ENCODE results near the gene DOC2B. TPM values are rescaled to one million over a fixed set of nuclear protein-coding genes. Genes with fewer than 3 reads are reported as not detected.

The DOC2B gene
- total and polyA plus RNA-seq, 2 experiments from 2014 or later, result 0.42 to 3.8 TPM

GRCh38 chr17:202501-202951 is 21.1 kb upstream of the DOC2B start:
- Histone ChIP-seq H3K9me2 (ENCODE audit: insufficient read depth) (no peaks in the 10 kb centered on the region), H3K4me1 (ENCODE audit: insufficient read depth) (peaks cover 5% of the 10 kb centered on the region; the same call in 1 of the 2 replicates), H3K79me2 (replicated peaks; ENCODE audit: insufficient read depth) (no peaks in the 10 kb centered on the region), H3K27me3 (ENCODE audit: insufficient read depth) (no peaks in the 10 kb centered on the region), H3K27ac (ENCODE audit: low read depth) (no peak overlapping the region), H3K4me2 (no peak overlapping the region), H3K4me3 (no peak overlapping the region), H3K36me3 (ENCODE audit: insufficient read depth) (no peaks in the 10 kb centered on the region), H3F3A (replicated peaks; ENCODE audit: low read depth) (no peaks in the 10 kb centered on the region), H2AFZ (no peak overlapping the region), H4K20me1 (replicated peaks; ENCODE audit: insufficient read depth) (no peaks in the 10 kb centered on the region)
- Mint-ChIP-seq H3K27me3 (ENCODE audit: insufficient read depth, low read depth, poor library complexity) (peaks cover 12% of the 10 kb centered on the region), H3K9me3 (peaks cover 13% of the 10 kb centered on the region), H3K4me1 (peaks cover 28% of the 10 kb centered on the region), H3K4me3 (no peak overlapping the region), H3K27ac (no peak overlapping the region), H3K36me3 (ENCODE audit: low read depth) (peaks cover 10% of the 10 kb centered on the region)
- TF ChIP-seq EZH2phosphoT487 (IDR thresholded peaks at IDR 0.05; ENCODE audit: unreplicated experiment) (no peak), ETS1 (IDR thresholded peaks at IDR 0.05) (no peak), ZNF462 (CRISPR knock-in tag; IDR thresholded peaks at IDR 0.05) (no peak), CREB1 (CRISPR knock-in tag; IDR thresholded peaks at IDR 0.05; ENCODE audit: low read depth) (no peak), JUNB (IDR thresholded peaks at IDR 0.05; ENCODE audit: unreplicated experiment) (no peak), EZH2 (IDR thresholded peaks at IDR 0.05; ENCODE audit: low read depth, unreplicated experiment) (no peak), REST (IDR thresholded peaks at IDR 0.05; ENCODE audit: unreplicated experiment) (no peak), ZNF114 (CRISPR knock-in tag; IDR thresholded peaks at IDR 0.05) (no peak), ZNF331 (CRISPR knock-in tag; IDR thresholded peaks at IDR 0.05; ENCODE audit: low read depth) (no peak), CTCF (conservative IDR thresholded peaks at IDR 0.05; ENCODE audit: low read depth in 2 of 2) (no peak), NANOG (IDR thresholded peaks at IDR 0.05; ENCODE audit: borderline replicate concordance) (no peak), POLR2AphosphoS5 (IDR thresholded peaks at IDR 0.05; ENCODE audit: low read depth) (no peak), STAT1 (IDR thresholded peaks at IDR 0.05; ENCODE audit: unreplicated experiment) (no peak)
- no peak for DNase-seq (ENCODE audit: low spot score)
- ATAC-seq, result no peak

Measured in GM23338 (cell line).